ENCODE data around the gene CDK1. TPM values are rescaled to one million over a fixed set of nuclear protein-coding genes. Genes with fewer than 3 reads are reported as not detected.
A peak's percentile ranks its signal among the peaks of the same experiment; 100 is the strongest.

The CDK1 gene
- total and polyA plus RNA-seq, 2 donors (not counting 1 experiment from before 2014, with no cell fraction given) = 0.54 to 0.71 TPM

GRCh38 chr10:60732807-60733516, 45.3 kb upstream of the CDK1 start:
- Mint-ChIP-seq H3K27ac (peak overlapping the region; percentile 86), H3K27me3 (no peaks in the 10 kb centered on the region), H3K4me3 (peak overlapping the region; percentile 96), H3K9me3 (ENCODE audit: insufficient read depth) (no peaks in the 10 kb centered on the region), H3K4me1 (peaks cover 32% of the 10 kb centered on the region)
- Histone ChIP-seq H3K9ac (ENCODE audit: low read length) (peak overlapping the region; percentile 72), H3K4me3 (ENCODE audit: control extremely low read depth in 1 of 5, extremely low read depth in 1 of 5, insufficient read depth in 1 of 5, low read depth in 2 of 5, low read length in 4 of 5) (peak overlapping the region; percentile 57 to 83 (median 74)), H3K79me2 (ENCODE audit: control insufficient read depth, insufficient read depth, low read length) (no peaks in the 10 kb centered on the region), H4K20me1 (ENCODE audit: control insufficient read depth, insufficient read depth, low read length, poor library complexity, severe bottlenecking) (no peaks in the 10 kb centered on the region), H3K9me3 (ENCODE audit: control extremely low read depth in 1 of 3, control insufficient read depth in 2 of 3, insufficient read depth in 1 of 3, low read length in 2 of 3) (peaks cover 0 to 2% (median 0%) of the 10 kb centered on the region in 3 donors), H3K27ac (ENCODE audit: low read length in 2 of 2) (peak overlapping the region; percentile 40 to 71), H3K36me3 (replicated peaks in 1 of 2; ENCODE audit: control extremely low read depth in 1 of 2, control insufficient read depth in 1 of 2, extremely low read depth in 1 of 2, insufficient read depth in 2 of 2, low read length in 1 of 2) (no peaks in the 10 kb centered on the region), H3K4me2 (replicated peaks; ENCODE audit: low read depth, low read length, poor library complexity, severe bottlenecking) (peak overlapping the region; percentile 82), H3K27me3 (replicated peaks in 1 of 4; ENCODE audit: control extremely low read depth in 1 of 4, control insufficient read depth in 3 of 4, insufficient read depth in 4 of 4, low read length in 3 of 4) (peaks cover 0 to 21% (median 8%) of the 10 kb centered on the region in 4 experiments), H2AFZ (ENCODE audit: insufficient read depth, low read depth, low read length, poor library complexity, severe bottlenecking) (peak overlapping the region; percentile 92), H3K4me1 (ENCODE audit: control insufficient read depth in 2 of 2, insufficient read depth in 2 of 2, low read length in 2 of 2) (peaks cover 21% of the 10 kb centered on the region in 2 donors)
- ChIA-PET POLR2A (interaction anchor here (0.6 kb wide), 1 partner anchor 1435 kb away, joined by 3 read pairs; no protein-coding TSS in a partner anchor), CTCF (interaction anchor here (1.1 kb wide), 1 partner anchor 84 kb away, joined by 3 read pairs; no protein-coding TSS in a partner anchor)
- intact Hi-C loops (cut with micrococcal nuclease) = loop anchor here (1.0 to 5.0 kb wide), 3 partner anchors 46 to 495 kb away; partner anchors contain the start of gene CDK1
- TF ChIP-seq CTCF (IDR thresholded peaks at IDR 0.05) (no peak), EZH2 (IDR thresholded peaks at IDR 0.05; ENCODE audit: borderline replicate concordance, insufficient read depth, low read depth, low read length, poor library complexity, severe bottlenecking) (no peak)
- 1% methylated on average over 60 of the region's 60 CpGs for WGBS (ENCODE audit: insufficient coverage)
- peak; percentile 70 for DNase-seq
- peak; percentile 32 for ATAC-seq (ENCODE audit: low read depth)

GRCh38 chr10:60733517-60733822, 44.8 kb upstream of the CDK1 start:
- intact Hi-C loops (cut with micrococcal nuclease) = loop anchor here (2.0 to 5.0 kb wide), 2 partner anchors 45 to 81 kb away; partner anchors contain the start of gene CDK1
- H3K27ac ChIP-seq (ENCODE audit: low read length in 2 of 2) = no peak overlapping the region
- peaks cover 21% of the 10 kb centered on the region in 2 donors for H3K4me1 ChIP-seq (ENCODE audit: control insufficient read depth in 2 of 2, insufficient read depth in 2 of 2, low read length in 2 of 2)
- peak overlapping the region; percentile 82 for H3K4me2 ChIP-seq (replicated peaks; ENCODE audit: low read depth, low read length, poor library complexity, severe bottlenecking)
- peaks cover 0 to 21% (median 9%) of the 10 kb centered on the region in 4 experiments for H3K27me3 ChIP-seq (replicated peaks in 1 of 4; ENCODE audit: control extremely low read depth in 1 of 4, control insufficient read depth in 3 of 4, insufficient read depth in 4 of 4, low read length in 3 of 4)
- 1% methylated on average over 14 of the region's 17 CpGs for WGBS (ENCODE audit: insufficient coverage)
- peak overlapping the region; percentile 72 for H3K9ac ChIP-seq (ENCODE audit: low read length)
- DNase-seq (no peak), ATAC-seq (ENCODE audit: low read depth) (peak; percentile 83)
- no peaks in the 10 kb centered on the region for H3K36me3 ChIP-seq (replicated peaks in 1 of 2; ENCODE audit: control extremely low read depth in 1 of 2, control insufficient read depth in 1 of 2, extremely low read depth in 1 of 2, insufficient read depth in 2 of 2, low read length in 1 of 2)
- TF ChIP-seq CTCF (IDR thresholded peaks at IDR 0.05) (peak; percentile 68), EZH2 (IDR thresholded peaks at IDR 0.05; ENCODE audit: borderline replicate concordance, insufficient read depth, low read depth, low read length, poor library complexity, severe bottlenecking) (no peak)
- ChIA-PET CTCF (interaction anchor here (1.1 kb wide), 1 partner anchor 84 kb away, joined by 3 read pairs; no protein-coding TSS in a partner anchor), POLR2A (interaction anchor here (0.6 kb wide), 1 partner anchor 1435 kb away, joined by 3 read pairs; no protein-coding TSS in a partner anchor)
- peak overlapping the region; percentile 76 for H3K4me3 Mint-ChIP-seq
- peak overlapping the region; percentile 12 for H3K27ac Mint-ChIP-seq
- no peaks in the 10 kb centered on the region for H4K20me1 ChIP-seq (ENCODE audit: control insufficient read depth, insufficient read depth, low read length, poor library complexity, severe bottlenecking)
- H3K9me3 Mint-ChIP-seq (ENCODE audit: insufficient read depth) = no peaks in the 10 kb centered on the region
- H2AFZ ChIP-seq (ENCODE audit: insufficient read depth, low read depth, low read length, poor library complexity, severe bottlenecking) = peak overlapping the region; percentile 92
- peak overlapping the region in 4 of 5 experiments; percentile 57 to 83 (median 71) for H3K4me3 ChIP-seq (ENCODE audit: control extremely low read depth in 1 of 5, extremely low read depth in 1 of 5, insufficient read depth in 1 of 5, low read depth in 2 of 5, low read length in 4 of 5)
- H3K79me2 ChIP-seq (ENCODE audit: control insufficient read depth, insufficient read depth, low read length) = no peaks in the 10 kb centered on the region
- H3K4me1 Mint-ChIP-seq = peaks cover 30% of the 10 kb centered on the region
- H3K27me3 Mint-ChIP-seq = no peaks in the 10 kb centered on the region
- H3K9me3 ChIP-seq (ENCODE audit: control extremely low read depth in 1 of 3, control insufficient read depth in 2 of 3, insufficient read depth in 1 of 3, low read length in 2 of 3) = peaks cover 0 to 2% (median 0%) of the 10 kb centered on the region in 3 donors

Data from B cell (primary cell).